Activated naive CD8-positive, alpha-beta T cell (primary cell): ENCODE results near the gene DEPP1.

Source experiments
- H3K27ac Mint-ChIP-seq: one replicate; pipeline ENCODE4 v1.8.0; 2021; ENCODE audit warnings: mixed read lengths
- H3K27me3 Mint-ChIP-seq: one replicate; pipeline ENCODE4 v1.8.0; 2021; ENCODE audit warnings: mixed read lengths
- H3K36me3 Mint-ChIP-seq: one replicate; pipeline ENCODE4 v1.8.0; 2021; ENCODE audit warnings: mixed read lengths
- H3K4me1 Mint-ChIP-seq: one replicate; pipeline ENCODE4 v1.8.0; 2021; ENCODE audit warnings: low read depth, mixed read lengths
- H3K4me3 Mint-ChIP-seq: one replicate; pipeline ENCODE4 v1.8.0; 2021; ENCODE audit warnings: mild to moderate bottlenecking, mixed read lengths
- H3K9me3 Mint-ChIP-seq: one replicate; pipeline ENCODE4 v1.8.0; 2021; ENCODE audit warnings: low read depth, mixed read lengths

The DEPP1 gene

GRCh38 chr10:44997105-44997748, 18.6 kb upstream of the DEPP1 start:
- Mint-ChIP-seq H3K4me3 (no peak overlapping the region), H3K27ac (no peak overlapping the region), H3K9me3 (peaks cover 2% of the 10 kb centered on the region), H3K36me3 (peaks cover 2% of the 10 kb centered on the region), H3K4me1 (peaks cover 39% of the 10 kb centered on the region), H3K27me3 (no peaks in the 10 kb centered on the region)

GRCh38 chr10:44995914-44996669, 17.5 kb upstream of the DEPP1 start:
- no peak overlapping the region for H3K27ac Mint-ChIP-seq
- H3K4me1 Mint-ChIP-seq: peaks cover 33% of the 10 kb centered on the region
- H3K4me3 Mint-ChIP-seq: no peak overlapping the region
- H3K9me3 Mint-ChIP-seq: no peaks in the 10 kb centered on the region
- no peaks in the 10 kb centered on the region for H3K36me3 Mint-ChIP-seq
- no peaks in the 10 kb centered on the region for H3K27me3 Mint-ChIP-seq

GRCh38 chr10:44995581-44995913, 16.9 kb upstream of the DEPP1 start:
- H3K27me3 Mint-ChIP-seq: no peaks in the 10 kb centered on the region

GRCh38 chr10:44994752-44995530, 16.3 kb upstream of the DEPP1 start:
- Mint-ChIP-seq H3K4me1 (peaks cover 25% of the 10 kb centered on the region), H3K27me3 (no peaks in the 10 kb centered on the region), H3K36me3 (no peaks in the 10 kb centered on the region), H3K4me3 (no peak overlapping the region), H3K9me3 (no peaks in the 10 kb centered on the region), H3K27ac (no peak overlapping the region)

More at GRCh38 chr10:44995581-44995913, 16.9 kb upstream of the DEPP1 start:
- H3K36me3 Mint-ChIP-seq: no peaks in the 10 kb centered on the region
- H3K4me1 Mint-ChIP-seq: peaks cover 31% of the 10 kb centered on the region
- H3K4me3 Mint-ChIP-seq: no peak overlapping the region
- no peaks in the 10 kb centered on the region for H3K9me3 Mint-ChIP-seq
- no peak overlapping the region for H3K27ac Mint-ChIP-seq

GRCh38 chr10:44993922-44994751, 15.5 kb upstream of the DEPP1 start:
- Mint-ChIP-seq H3K4me3 (no peak overlapping the region), H3K4me1 (peaks cover 22% of the 10 kb centered on the region), H3K27ac (no peak overlapping the region), H3K36me3 (no peaks in the 10 kb centered on the region), H3K27me3 (no peaks in the 10 kb centered on the region), H3K9me3 (no peaks in the 10 kb centered on the region)

GRCh38 chr10:44993226-44993921, 14.8 kb upstream of the DEPP1 start:
- Mint-ChIP-seq H3K4me3 (no peak overlapping the region), H3K36me3 (no peaks in the 10 kb centered on the region), H3K4me1 (peaks cover 22% of the 10 kb centered on the region), H3K9me3 (no peaks in the 10 kb centered on the region), H3K27me3 (no peaks in the 10 kb centered on the region), H3K27ac (no peak overlapping the region)

GRCh38 chr10:44992732-44993225, 14.2 kb upstream of the DEPP1 start:
- H3K36me3 Mint-ChIP-seq: no peaks in the 10 kb centered on the region
- H3K9me3 Mint-ChIP-seq: no peaks in the 10 kb centered on the region
- H3K4me3 Mint-ChIP-seq: no peak overlapping the region
- H3K27me3 Mint-ChIP-seq: no peaks in the 10 kb centered on the region
- no peak overlapping the region for H3K27ac Mint-ChIP-seq
- peaks cover 22% of the 10 kb centered on the region for H3K4me1 Mint-ChIP-seq

- H3K27ac Mint-ChIP-seq: no peak overlapping the region
- no peaks in the 10 kb centered on the region for H3K27me3 Mint-ChIP-seq
- no peaks in the 10 kb centered on the region for H3K36me3 Mint-ChIP-seq
- H3K9me3 Mint-ChIP-seq: no peaks in the 10 kb centered on the region
- no peak overlapping the region for H3K4me3 Mint-ChIP-seq
- H3K4me1 Mint-ChIP-seq: peaks cover 20% of the 10 kb centered on the region
These were observed 13.6 kb upstream of the DEPP1 start for GRCh38 chr10:44992070-44992731.

- H3K27ac Mint-ChIP-seq: no peak overlapping the region
- H3K4me3 Mint-ChIP-seq: no peak overlapping the region
- H3K36me3 Mint-ChIP-seq: no peaks in the 10 kb centered on the region
- H3K9me3 Mint-ChIP-seq: no peaks in the 10 kb centered on the region
- H3K27me3 Mint-ChIP-seq: no peaks in the 10 kb centered on the region
- peaks cover 19% of the 10 kb centered on the region for H3K4me1 Mint-ChIP-seq
These were observed 13.0 kb upstream of the DEPP1 start for GRCh38 chr10:44991571-44991970.

- Mint-ChIP-seq H3K27ac (no peak overlapping the region), H3K36me3 (no peaks in the 10 kb centered on the region), H3K4me3 (no peak overlapping the region), H3K4me1 (peaks cover 16% of the 10 kb centered on the region), H3K9me3 (no peaks in the 10 kb centered on the region), H3K27me3 (no peaks in the 10 kb centered on the region)
These were observed 12.4 kb upstream of the DEPP1 start for GRCh38 chr10:44990965-44991364.

- Mint-ChIP-seq H3K27me3 (no peaks in the 10 kb centered on the region), H3K9me3 (no peaks in the 10 kb centered on the region), H3K4me3 (no peak overlapping the region), H3K27ac (no peak overlapping the region), H3K4me1 (peaks cover 9% of the 10 kb centered on the region), H3K36me3 (no peaks in the 10 kb centered on the region)
These were observed 11.7 kb upstream of the DEPP1 start for GRCh38 chr10:44990302-44990655.

GRCh38 chr10:44989597-44990301, 11.1 kb upstream of the DEPP1 start:
- Mint-ChIP-seq H3K36me3 (no peaks in the 10 kb centered on the region), H3K9me3 (no peaks in the 10 kb centered on the region), H3K4me1 (peaks cover 5% of the 10 kb centered on the region), H3K27me3 (no peaks in the 10 kb centered on the region), H3K4me3 (no peak overlapping the region), H3K27ac (no peak overlapping the region)

- Mint-ChIP-seq H3K27me3 (no peaks in the 10 kb centered on the region), H3K4me3 (no peak overlapping the region), H3K27ac (no peak overlapping the region), H3K36me3 (no peaks in the 10 kb centered on the region), H3K9me3 (no peaks in the 10 kb centered on the region), H3K4me1 (peaks cover under 1% of the 10 kb centered on the region)
These were observed 10.5 kb upstream of the DEPP1 start for GRCh38 chr10:44988957-44989585.
